ENCODE measurements around the gene KRT20. TPM values are rescaled to one million over a fixed set of nuclear protein-coding genes. Genes with fewer than 3 reads are reported as not detected.

The KRT20 gene
- total RNA-seq, 3 donors from 2014 or later = 6.6 TPM; not detected in 2

GRCh38 chr17:40873801-40874200 lies 11.2 kb downstream of the KRT20 start:
- DNase-seq (ENCODE audit: low spot score in 2 of 2) = no peak
- H3K36me3 ChIP-seq = no peaks in the 10 kb centered on the region
- H3K9me3 ChIP-seq = no peaks in the 10 kb centered on the region
- intact Hi-C loops (cut with DNase I; ENCODE audit: low total_unique reads) = no loop called here
- TF ChIP-seq POLR2A (IDR thresholded peaks at IDR 0.05) (no peak), POLR2AphosphoS5 (IDR thresholded peaks at IDR 0.05) (no peak), CTCF (IDR thresholded peaks at IDR 0.05) (no peak)
- no peaks in the 10 kb centered on the region for H3K4me1 ChIP-seq
- H3K27me3 ChIP-seq = no peaks in the 10 kb centered on the region
- no peak overlapping the region for H3K27ac ChIP-seq
- no peak overlapping the region for H3K4me3 ChIP-seq

- no peaks in the 10 kb centered on the region for H3K4me1 ChIP-seq
- intact Hi-C loops (cut with DNase I; ENCODE audit: low total_unique reads) = no loop called here
- no peak overlapping the region for H3K4me3 ChIP-seq
- no peak overlapping the region for H3K27ac ChIP-seq
- no peak for TF ChIP-seq POLR2AphosphoS5 (IDR thresholded peaks at IDR 0.05)
- no peak for DNase-seq (ENCODE audit: low spot score in 2 of 2)
- H3K9me3 ChIP-seq = no peaks in the 10 kb centered on the region
- no peaks in the 10 kb centered on the region for H3K36me3 ChIP-seq
- no peaks in the 10 kb centered on the region for H3K27me3 ChIP-seq
Observed at GRCh38 chr17:40873255-40873654, 11.8 kb downstream of the KRT20 start.

- H3K36me3 ChIP-seq = no peaks in the 10 kb centered on the region
- H3K9me3 ChIP-seq = no peaks in the 10 kb centered on the region
- no peak for DNase-seq (ENCODE audit: low spot score in 2 of 2)
- intact Hi-C loops (cut with DNase I; ENCODE audit: low total_unique reads) = no loop called here
- no peaks in the 10 kb centered on the region for H3K4me1 ChIP-seq
- no peak overlapping the region for H3K4me3 ChIP-seq
- H3K27ac ChIP-seq = no peak overlapping the region
- no peak for TF ChIP-seq POLR2A (IDR thresholded peaks at IDR 0.05)
- TF ChIP-seq CTCF (IDR thresholded peaks at IDR 0.05) = no peak
- TF ChIP-seq POLR2AphosphoS5 (IDR thresholded peaks at IDR 0.05) = no peak
- no peaks in the 10 kb centered on the region for H3K27me3 ChIP-seq
Observed at GRCh38 chr17:40872416-40872815, 12.6 kb downstream of the KRT20 start.

- no peaks in the 10 kb centered on the region for H3K36me3 ChIP-seq
- H3K9me3 ChIP-seq = no peaks in the 10 kb centered on the region
- H3K27me3 ChIP-seq = no peaks in the 10 kb centered on the region
- no peaks in the 10 kb centered on the region for H3K4me1 ChIP-seq
- no peak for DNase-seq (ENCODE audit: low spot score in 2 of 2)
- no peak overlapping the region for H3K4me3 ChIP-seq
- no peak overlapping the region for H3K27ac ChIP-seq
- TF ChIP-seq CTCF (IDR thresholded peaks at IDR 0.05) = no peak
- no peak for TF ChIP-seq POLR2AphosphoS5 (IDR thresholded peaks at IDR 0.05)
- TF ChIP-seq POLR2A (IDR thresholded peaks at IDR 0.05) = no peak
- intact Hi-C loops (cut with DNase I; ENCODE audit: low total_unique reads) = no loop called here
Observed at GRCh38 chr17:40871316-40871715, 13.7 kb downstream of the KRT20 start.

GRCh38 chr17:40870136-40870535 lies 14.9 kb downstream of the KRT20 start:
- H3K36me3 ChIP-seq = no peaks in the 10 kb centered on the region
- no peaks in the 10 kb centered on the region for H3K27me3 ChIP-seq
- no peak overlapping the region for H3K27ac ChIP-seq
- no peak overlapping the region for H3K4me3 ChIP-seq
- no peaks in the 10 kb centered on the region for H3K9me3 ChIP-seq
- DNase-seq (ENCODE audit: low spot score in 2 of 2) = no peak
- TF ChIP-seq POLR2AphosphoS5 (IDR thresholded peaks at IDR 0.05) (no peak), CTCF (IDR thresholded peaks at IDR 0.05) (no peak), POLR2A (IDR thresholded peaks at IDR 0.05) (no peak)
- intact Hi-C loops (cut with DNase I; ENCODE audit: low total_unique reads) = no loop called here
- H3K4me1 ChIP-seq = no peaks in the 10 kb centered on the region

GRCh38 chr17:40866838-40867237 lies 18.2 kb downstream of the KRT20 start, which contains the start of gene KRT12:
TSS of gene KRT12 (minus strand) at chr17:40867223. CDS start at chr17:40867186, 37 bp downstream.
- Histone ChIP-seq H3K27ac (no peak within 1 kb of the TSS), H3K27me3 (no peaks in the 10 kb centered on the region), H3K4me3 (no peak within 1 kb of the TSS), H3K4me1 (no peaks in the 10 kb centered on the region), H3K9me3 (no peaks in the 10 kb centered on the region), H3K36me3 (no peaks in the 10 kb centered on the region)
- DNase-seq (ENCODE audit: low spot score in 2 of 2) = no peak
- no peak for TF ChIP-seq POLR2AphosphoS5 (IDR thresholded peaks at IDR 0.05)
- no peak for TF ChIP-seq POLR2A (IDR thresholded peaks at IDR 0.05)
- TF ChIP-seq CTCF (IDR thresholded peaks at IDR 0.05) = no peak
- intact Hi-C loops (cut with DNase I; ENCODE audit: low total_unique reads) = no loop called here

All from breast epithelium (tissue), 4 donors.